Adrenal gland (tissue), 19 donors: ENCODE measurements around the gene RPTOR. TPM values are rescaled to one million over a fixed set of nuclear protein-coding genes. Genes with fewer than 3 reads are reported as not detected.
A peak's percentile ranks its signal among the peaks of the same experiment; 100 is the strongest.

Experiments used
- DNase-seq, 7 donors: peaks; one replicate each; pipeline ENCODE4 v3.0.0-alpha.2; 2019 to 2020
- H3K27ac ChIP-seq, 5 donors: fragments of 200-600 bp; sonication (generic) in 4 of 5; 1 replicate in 3 of 5; 2 replicates in 2 of 5; pipeline versions ENCODE4 v1.5.1 to v1.8.0; 2016 to 2020; ENCODE audit warnings: mild to moderate bottlenecking in 1 of 5
- H3K27me3 ChIP-seq: fragments of 200-600 bp; 2 replicates; pipeline ENCODE4 v1.8.0; 2021
- H3K36me3 ChIP-seq, 2 donors: fragments of 200-600 bp; replicated peaks in 1 of 2; 1 replicate in 1 of 2; 2 replicates in 1 of 2; pipeline versions ENCODE4 v1.5.1 to v1.8.0; 2018 to 2022
- H3K4me1 ChIP-seq, 2 donors: fragments of 200-600 bp; replicated peaks in 1 of 2; 1 replicate in 1 of 2; 2 replicates in 1 of 2; pipeline versions ENCODE4 v1.5.1 to v1.8.0; 2018 to 2021
- H3K4me3 ChIP-seq, 4 donors: fragments of 200-600 bp; sonication (generic) in 3 of 4; one replicate each; pipeline ENCODE4 v1.5.1; 2016 to 2018
- H3K9me3 ChIP-seq, 3 donors: fragments of 200-600 bp; sonication (generic) in 1 of 3; replicated peaks in 1 of 3; 1 replicate in 2 of 3; 2 replicates in 1 of 3; pipeline versions ENCODE4 v1.5.1 to v1.8.0; 2016 to 2021
- POLR2A ChIP-seq, 2 donors: fragments of 450-650 bp; IDR thresholded peaks; one replicate each; pipeline ENCODE4 v1.6.1; 2017; ENCODE audit warnings: antibody characterized with exemption in 2 of 2, mild to moderate bottlenecking in 2 of 2, moderate library complexity in 1 of 2
- WGBS, 4 donors: extraction: QIAGEN DNeasy Blood & Tissue Kit in 2 of 4; methylation state at CpG; one replicate each; pipeline versions ENCODE4 v1.1.5 to v1.1.7; 2013 to 2017; 5-methylcytosine and 5-hydroxymethylcytosine counted together
- intact Hi-C, 2 donors: fragments of 100-400 bp; cut with DNase I; formaldehyde crosslinking; loops; one replicate each; pipeline versions ENCODE4 v1.14.1 to v1.15.0; 2022 to 2023
- long read RNA-seq, 10 donors: library from polyadenylated mRNA in 3 of 10; unstranded in 2 of 10; stranded (forward) in 1 of 10; transcript quantifications; one replicate each; pipeline ENCODE4 v2.0.0 and lab custom pipeline, GENCODE V29; 2021 to 2026
- polyA plus RNA-seq, 3 donors: library from polyadenylated mRNA; stranded (reverse); fragments of 200-250 nt in 2 of 3; fragments of 350-450 nt in 1 of 3; fragmentation: Illumina TruSeq in 1 of 3; extraction: RNeasy Lipid Tissue Mini Kit (QIAGEN cat#74804) in 1 of 3; gene quantifications; one replicate each; pipeline ENCODE4 v1.2.3, GENCODE V29; 2013 to 2014
- total RNA-seq, 9 donors: library from RNA; depleted of rRNA in 4 of 9; stranded (reverse); fragments of >200 nt in 4 of 9; fragments of 120-200 nt in 1 of 9; fragmentation: NEBNext Ultra II Directional in 1 of 9; extraction: Animal tissue kit (Norgen Biotek cat#: 25700) in 1 of 9; gene quantifications; one replicate each; pipeline versions ENCODE4 v1.1.0 to v1.2.4, GENCODE V29; 2013 to 2023
- TF ChIP-seq, protein P1 (sequence below), 6 experiments: fragments of 450-650 bp in 4 of 6; fragments of 200-600 bp in 2 of 6; sonication (generic) in 1 of 6; IDR thresholded peaks; 1 replicate in 5 of 6; 2 replicates in 1 of 6; pipeline versions ENCODE4 v1.5.1 to v1.8.0; 2016 to 2021; ENCODE audit warnings: antibody characterized with exemption in 6 of 6, mild to moderate bottlenecking in 2 of 6, moderate library complexity in 1 of 6
- donor health status: healthy with polysubstance abuse.
- donor health status: Bipolar disorder and iron deficiency.
- donor health status: DM: yes; HTN: yes; CAD: no.
- donor health status: DM: no; HTN: no; CAD: no.
- donor health status: DM: no; HTN: no; CAD: no.
- donor health status: DM: yes; HTN: yes; CAD: no.

Gene RPTOR, protein sequence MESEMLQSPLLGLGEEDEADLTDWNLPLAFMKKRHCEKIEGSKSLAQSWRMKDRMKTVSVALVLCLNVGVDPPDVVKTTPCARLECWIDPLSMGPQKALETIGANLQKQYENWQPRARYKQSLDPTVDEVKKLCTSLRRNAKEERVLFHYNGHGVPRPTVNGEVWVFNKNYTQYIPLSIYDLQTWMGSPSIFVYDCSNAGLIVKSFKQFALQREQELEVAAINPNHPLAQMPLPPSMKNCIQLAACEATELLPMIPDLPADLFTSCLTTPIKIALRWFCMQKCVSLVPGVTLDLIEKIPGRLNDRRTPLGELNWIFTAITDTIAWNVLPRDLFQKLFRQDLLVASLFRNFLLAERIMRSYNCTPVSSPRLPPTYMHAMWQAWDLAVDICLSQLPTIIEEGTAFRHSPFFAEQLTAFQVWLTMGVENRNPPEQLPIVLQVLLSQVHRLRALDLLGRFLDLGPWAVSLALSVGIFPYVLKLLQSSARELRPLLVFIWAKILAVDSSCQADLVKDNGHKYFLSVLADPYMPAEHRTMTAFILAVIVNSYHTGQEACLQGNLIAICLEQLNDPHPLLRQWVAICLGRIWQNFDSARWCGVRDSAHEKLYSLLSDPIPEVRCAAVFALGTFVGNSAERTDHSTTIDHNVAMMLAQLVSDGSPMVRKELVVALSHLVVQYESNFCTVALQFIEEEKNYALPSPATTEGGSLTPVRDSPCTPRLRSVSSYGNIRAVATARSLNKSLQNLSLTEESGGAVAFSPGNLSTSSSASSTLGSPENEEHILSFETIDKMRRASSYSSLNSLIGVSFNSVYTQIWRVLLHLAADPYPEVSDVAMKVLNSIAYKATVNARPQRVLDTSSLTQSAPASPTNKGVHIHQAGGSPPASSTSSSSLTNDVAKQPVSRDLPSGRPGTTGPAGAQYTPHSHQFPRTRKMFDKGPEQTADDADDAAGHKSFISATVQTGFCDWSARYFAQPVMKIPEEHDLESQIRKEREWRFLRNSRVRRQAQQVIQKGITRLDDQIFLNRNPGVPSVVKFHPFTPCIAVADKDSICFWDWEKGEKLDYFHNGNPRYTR (N-terminal part only)
- total RNA-seq (10 to 100 TPM; 19.2 to 53.3 (median 31.8) TPM), polyA plus RNA-seq (10 to 100 TPM in 2 of 3 donors, 1 to 10 TPM in 1; 9.7 to 26.4 (median 24.6) TPM)
- long read RNA-seq, donor 1, partial matches to known transcripts: 0 of 2 reads
- long read RNA-seq, donor 1, other reads (novel, unspliced or antisense): 0 of 2 reads
- long read RNA-seq, donor 2, partial matches to known transcripts: 0 of 1 reads
- long read RNA-seq, donor 2, other reads (novel, unspliced or antisense): 0 of 1 reads
- long read RNA-seq, donor 3, partial matches to known transcripts: 0 of 1 reads
- long read RNA-seq, donor 3, other reads (novel, unspliced or antisense): 0 of 1 reads
- long read RNA-seq, donor 4, partial matches to known transcripts: 0 of 2 reads
- long read RNA-seq, donor 4, other reads (novel, unspliced or antisense): 1 of 2 reads
- long read RNA-seq, donor 5, partial matches to known transcripts: 4 of 13 reads
- long read RNA-seq, donor 5, other reads (novel, unspliced or antisense): 7 of 13 reads
- long read RNA-seq, donor 6: 0 reads
- long read RNA-seq, donor 7, partial matches to known transcripts: 0 of 1 reads
- long read RNA-seq, donor 7, other reads (novel, unspliced or antisense): 0 of 1 reads
- long read RNA-seq, donor 8, partial matches to known transcripts: 0 of 1 reads
- long read RNA-seq, donor 8, other reads (novel, unspliced or antisense): 0 of 1 reads
- long read RNA-seq, donor 9, partial matches to known transcripts: 5 of 6 reads
- long read RNA-seq, donor 9, other reads (novel, unspliced or antisense): 0 of 6 reads
- long read RNA-seq, donor 10: 0 reads

DNA sequence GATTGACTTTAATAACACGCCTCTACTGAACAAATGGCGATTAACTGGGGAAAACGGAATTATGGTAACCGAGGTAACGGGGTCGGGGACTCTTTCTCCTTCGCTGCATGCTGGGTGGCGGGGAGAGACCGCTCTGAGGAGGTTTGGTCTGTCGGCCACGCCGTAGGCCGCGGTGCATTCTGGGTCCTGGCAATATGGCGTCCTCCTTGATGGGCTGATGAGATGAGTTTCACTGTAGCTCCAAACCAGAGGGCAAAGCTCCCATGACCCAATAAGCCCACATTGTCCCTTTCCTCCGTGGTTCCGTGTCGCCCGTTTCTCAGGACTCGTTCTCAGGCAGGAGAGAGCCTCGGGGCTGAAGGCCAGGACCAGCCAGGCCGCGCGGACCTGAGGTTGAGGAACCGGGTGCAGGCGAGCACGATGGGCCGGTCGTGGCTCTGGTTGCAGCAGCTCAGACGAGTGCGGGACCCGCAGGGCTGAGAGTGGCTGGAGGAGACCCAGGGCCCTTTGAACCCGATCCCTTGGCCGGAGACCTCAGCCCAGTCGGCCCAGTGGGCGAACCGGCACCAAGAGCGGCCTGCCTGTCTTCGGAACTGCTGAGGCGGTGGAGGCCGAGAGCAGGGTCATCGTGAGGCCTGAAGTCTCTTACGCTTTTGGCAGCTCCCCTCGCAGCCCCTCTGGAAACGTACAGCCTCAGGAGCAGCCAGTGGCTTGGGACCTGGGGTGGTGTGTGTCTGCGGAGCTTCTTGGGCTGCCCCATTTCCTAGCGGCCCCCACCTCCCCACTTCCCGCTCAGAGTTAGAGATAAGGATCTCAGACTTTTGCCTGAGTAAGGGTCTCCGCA is at the start of gene RPTOR:
RPTOR (plus strand) TSS at position 184 of the 844 bp plus-strand sequence. CDS start 792 bp downstream, outside the sequence.
- TF ChIP-seq, protein P1, sequence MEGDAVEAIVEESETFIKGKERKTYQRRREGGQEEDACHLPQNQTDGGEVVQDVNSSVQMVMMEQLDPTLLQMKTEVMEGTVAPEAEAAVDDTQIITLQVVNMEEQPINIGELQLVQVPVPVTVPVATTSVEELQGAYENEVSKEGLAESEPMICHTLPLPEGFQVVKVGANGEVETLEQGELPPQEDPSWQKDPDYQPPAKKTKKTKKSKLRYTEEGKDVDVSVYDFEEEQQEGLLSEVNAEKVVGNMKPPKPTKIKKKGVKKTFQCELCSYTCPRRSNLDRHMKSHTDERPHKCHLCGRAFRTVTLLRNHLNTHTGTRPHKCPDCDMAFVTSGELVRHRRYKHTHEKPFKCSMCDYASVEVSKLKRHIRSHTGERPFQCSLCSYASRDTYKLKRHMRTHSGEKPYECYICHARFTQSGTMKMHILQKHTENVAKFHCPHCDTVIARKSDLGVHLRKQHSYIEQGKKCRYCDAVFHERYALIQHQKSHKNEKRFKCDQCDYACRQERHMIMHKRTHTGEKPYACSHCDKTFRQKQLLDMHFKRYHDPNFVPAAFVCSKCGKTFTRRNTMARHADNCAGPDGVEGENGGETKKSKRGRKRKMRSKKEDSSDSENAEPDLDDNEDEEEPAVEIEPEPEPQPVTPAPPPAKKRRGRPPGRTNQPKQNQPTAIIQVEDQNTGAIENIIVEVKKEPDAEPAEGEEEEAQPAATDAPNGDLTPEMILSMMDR (IDR thresholded peaks at IDR 0.05): no peak
- peak in 1 of 2 donors; percentile 53 for TF ChIP-seq POLR2A (IDR thresholded peaks at IDR 0.05)
- Histone ChIP-seq H3K9me3 (no peaks in the 10 kb centered on the region), H3K4me1 (peaks cover 11 to 18% of the 10 kb centered on the region in 2 donors), H3K27me3 (no peaks in the 10 kb centered on the region), H3K4me3 (peak within 1 kb of the TSS; percentile 72 to 95 (median 87)), H3K27ac (peak within 1 kb of the TSS; percentile 7 to 81 (median 81)), H3K36me3 (no peaks in the 10 kb centered on the region)
- WGBS, 4 donors: 0 to 1% (median 0%) methylated on average over 34 to 49 of the region's 49 CpGs
- intact Hi-C loops: no loop called here
- DNase-seq: peak; percentile 86 to 95 (median 89)

DNA sequence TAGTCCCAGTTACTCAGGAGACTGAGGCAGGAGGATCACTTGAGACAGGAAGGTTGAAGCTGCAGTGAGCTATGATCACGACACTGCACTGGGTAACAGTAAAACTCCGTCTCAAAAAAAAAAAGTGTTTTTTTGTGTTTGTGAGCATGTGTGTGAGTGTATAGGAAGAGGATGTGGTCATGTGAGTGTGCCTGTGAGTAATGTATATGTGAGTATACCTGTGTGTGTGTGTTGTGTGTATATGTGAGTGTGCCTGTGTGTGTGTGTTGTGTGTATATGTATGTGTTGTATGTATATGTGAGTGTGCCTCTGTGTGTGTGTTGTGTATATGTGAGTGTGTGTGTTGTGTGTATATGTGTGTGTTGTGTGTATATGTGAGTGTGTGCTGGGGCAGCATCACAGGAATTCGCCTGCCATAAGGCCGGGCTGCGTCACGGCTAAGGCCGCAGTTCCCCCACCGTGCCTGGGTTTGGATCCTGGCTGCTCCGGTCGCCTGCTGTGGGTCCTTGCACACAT is 46.9 kb upstream of the RPTOR start:
- intact Hi-C loops: no loop called here
- no peak for DNase-seq
- H3K27ac ChIP-seq: peak overlapping the region in 1 of 5 donors; percentile 61
- H3K36me3 ChIP-seq: no peaks in the 10 kb centered on the region
- 75 to 85% (median 79%) methylated on average over 10 of the region's 10 CpGs for WGBS, 4 donors
- no peaks in the 10 kb centered on the region for H3K9me3 ChIP-seq
- H3K27me3 ChIP-seq: no peaks in the 10 kb centered on the region
- H3K4me3 ChIP-seq: no peak overlapping the region
- no peaks in the 10 kb centered on the region for H3K4me1 ChIP-seq
- TF ChIP-seq, protein P1 (IDR thresholded peaks at IDR 0.05): no peak
- no peak for TF ChIP-seq POLR2A (IDR thresholded peaks at IDR 0.05)
